Fibroblast of lung (primary cell): ENCODE measurements around the gene SLC25A6.

Source experiments
- EZH2 ChIP-seq: IDR thresholded peaks from 2 replicates; pipeline ENCODE4 v1.5.1; 2012; ENCODE audit warnings: low read length, control low read depth, mild to moderate bottlenecking; ENCODE audit errors: missing control alignments
- TF ChIP-seq, protein P1 (sequence below), 2 donors: IDR thresholded peaks in 1 of 2; conservative IDR thresholded peaks in 1 of 2; 1 replicate in 1 of 2; 2 replicates in 1 of 2; pipeline ENCODE4 v1.5.1; 2011 to 2012; ENCODE audit warnings: low read length in 2 of 2, control low read depth in 1 of 2, inconsistent platforms in 1 of 2, low read depth in 1 of 2, mild to moderate bottlenecking in 1 of 2

DNA sequence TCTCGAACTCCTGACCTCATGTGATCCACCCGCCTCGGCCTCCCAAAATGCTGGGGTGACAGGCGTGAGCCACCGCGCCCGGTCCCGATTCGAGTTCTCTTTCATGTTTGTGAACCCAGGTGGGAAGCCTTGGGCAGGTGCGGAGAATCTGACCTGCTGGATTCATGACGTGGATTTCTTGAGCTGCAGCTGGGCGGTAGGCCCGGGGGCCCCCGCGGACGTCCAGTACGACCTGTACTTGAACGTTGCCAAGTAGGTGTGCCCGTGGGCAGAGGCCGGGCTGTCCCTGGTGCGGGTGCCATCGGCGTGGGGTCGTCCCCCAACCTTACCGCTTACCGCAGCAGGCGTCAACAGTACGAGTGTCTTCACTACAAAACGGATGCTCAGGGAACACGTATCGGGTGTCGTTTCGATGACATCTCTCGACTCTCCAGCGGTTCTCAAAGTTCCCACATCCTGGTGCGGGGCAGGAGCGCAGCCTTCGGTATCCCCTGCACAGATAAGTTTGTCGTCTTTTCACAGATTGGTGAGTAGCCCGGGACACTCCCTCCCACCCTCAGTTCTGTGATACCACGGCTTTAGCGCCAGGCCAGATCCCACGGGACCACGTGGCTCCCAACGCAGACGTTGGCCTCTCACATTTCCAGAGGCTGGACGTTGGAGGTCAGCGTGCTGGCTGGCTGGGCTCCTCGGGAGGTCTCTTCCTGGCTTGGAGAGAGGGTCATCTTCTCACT is 39.8 kb downstream of the SLC25A6 start:
- TF ChIP-seq, protein P1, sequence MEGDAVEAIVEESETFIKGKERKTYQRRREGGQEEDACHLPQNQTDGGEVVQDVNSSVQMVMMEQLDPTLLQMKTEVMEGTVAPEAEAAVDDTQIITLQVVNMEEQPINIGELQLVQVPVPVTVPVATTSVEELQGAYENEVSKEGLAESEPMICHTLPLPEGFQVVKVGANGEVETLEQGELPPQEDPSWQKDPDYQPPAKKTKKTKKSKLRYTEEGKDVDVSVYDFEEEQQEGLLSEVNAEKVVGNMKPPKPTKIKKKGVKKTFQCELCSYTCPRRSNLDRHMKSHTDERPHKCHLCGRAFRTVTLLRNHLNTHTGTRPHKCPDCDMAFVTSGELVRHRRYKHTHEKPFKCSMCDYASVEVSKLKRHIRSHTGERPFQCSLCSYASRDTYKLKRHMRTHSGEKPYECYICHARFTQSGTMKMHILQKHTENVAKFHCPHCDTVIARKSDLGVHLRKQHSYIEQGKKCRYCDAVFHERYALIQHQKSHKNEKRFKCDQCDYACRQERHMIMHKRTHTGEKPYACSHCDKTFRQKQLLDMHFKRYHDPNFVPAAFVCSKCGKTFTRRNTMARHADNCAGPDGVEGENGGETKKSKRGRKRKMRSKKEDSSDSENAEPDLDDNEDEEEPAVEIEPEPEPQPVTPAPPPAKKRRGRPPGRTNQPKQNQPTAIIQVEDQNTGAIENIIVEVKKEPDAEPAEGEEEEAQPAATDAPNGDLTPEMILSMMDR (conservative IDR thresholded peaks at IDR 0.05 in 1 of 2, IDR thresholded peaks at IDR 0.05 in 1 of 2; ENCODE audit: low read depth in 1 of 2, low read length in 2 of 2) = no peak
- no peak for TF ChIP-seq EZH2
